ACHN (cell line): ENCODE measurements around the gene CHRND.

Source experiments
- DNase-seq: peaks from one replicate; pipeline ENCODE4 v3.0.0-alpha.2; 2015
- in situ Hi-C: cut with HindIII; loops from 2 replicates; pipeline ENCODE4 v1.10.0; 2017; ENCODE audit warnings: low sequenced_read_pairs, low pct_ligation_motif_present, low pct_unique_long_range_greater_than_20kb

CHRND gene

GRCh38 chr2:232535761-232536530 is 10.0 kb downstream of the CHRND start:
- DNase-seq: no peak
- in situ Hi-C loops: no loop called here

GRCh38 chr2:232537079-232537478 is 11.1 kb downstream of the CHRND start:
- in situ Hi-C loops: no loop called here
- DNase-seq: no peak

DNA sequence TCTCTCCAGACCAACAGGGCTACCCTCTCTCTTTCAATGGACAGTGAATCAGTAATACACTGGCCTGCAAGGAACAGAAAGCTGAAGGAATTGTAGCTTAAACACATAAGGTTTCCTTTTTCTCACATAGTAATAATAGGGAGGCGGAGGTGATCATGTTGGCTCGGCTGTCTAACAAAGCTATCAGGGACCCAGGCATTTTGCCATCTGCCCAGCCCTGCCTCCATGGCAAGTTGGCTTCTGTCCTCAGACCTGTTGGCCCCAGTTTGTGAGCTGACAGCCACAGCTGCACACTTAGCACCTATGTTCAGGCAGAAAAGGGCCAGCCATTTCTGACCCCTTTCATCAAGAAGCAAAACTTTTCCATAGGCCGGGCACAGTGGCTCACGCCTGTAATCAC is 11.5 kb downstream of the CHRND start:
- in situ Hi-C loops: no loop called here
- DNase-seq: no peak

DNA sequence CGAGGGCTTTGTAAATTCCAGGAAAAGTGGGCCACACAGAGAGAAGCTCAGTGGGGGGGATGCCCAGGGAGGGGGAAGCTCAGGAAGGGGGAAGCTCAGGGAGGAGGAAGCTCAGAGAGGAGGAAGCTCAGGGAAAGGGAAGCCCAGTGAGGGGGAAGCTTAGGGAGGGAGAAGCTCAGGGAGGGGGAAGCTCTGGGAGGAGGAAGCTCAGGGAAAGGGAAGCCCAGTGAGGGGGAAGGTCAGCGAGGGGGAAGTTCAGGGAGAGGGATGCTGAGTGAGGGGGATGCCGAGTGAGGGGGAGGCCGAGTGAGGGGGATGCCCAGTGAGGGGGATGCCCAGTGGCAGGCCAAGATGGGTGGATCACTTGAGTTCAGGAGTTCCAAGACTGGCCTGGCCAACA is 12.7 kb downstream of the CHRND start:
- no peak for DNase-seq

GRCh38 chr2:232539298-232540231 is 13.6 kb downstream of the CHRND start, which contains the start of gene CHRNG:
CHRNG (plus strand) TSS chr2:232539692; CDS start chr2:232539748, 56 bp downstream.
- in situ Hi-C loops: no loop called here
- no peak for DNase-seq

More for the DNA sequence above, 12.7 kb downstream of the CHRND start:
- in situ Hi-C loops: no loop called here

DNA sequence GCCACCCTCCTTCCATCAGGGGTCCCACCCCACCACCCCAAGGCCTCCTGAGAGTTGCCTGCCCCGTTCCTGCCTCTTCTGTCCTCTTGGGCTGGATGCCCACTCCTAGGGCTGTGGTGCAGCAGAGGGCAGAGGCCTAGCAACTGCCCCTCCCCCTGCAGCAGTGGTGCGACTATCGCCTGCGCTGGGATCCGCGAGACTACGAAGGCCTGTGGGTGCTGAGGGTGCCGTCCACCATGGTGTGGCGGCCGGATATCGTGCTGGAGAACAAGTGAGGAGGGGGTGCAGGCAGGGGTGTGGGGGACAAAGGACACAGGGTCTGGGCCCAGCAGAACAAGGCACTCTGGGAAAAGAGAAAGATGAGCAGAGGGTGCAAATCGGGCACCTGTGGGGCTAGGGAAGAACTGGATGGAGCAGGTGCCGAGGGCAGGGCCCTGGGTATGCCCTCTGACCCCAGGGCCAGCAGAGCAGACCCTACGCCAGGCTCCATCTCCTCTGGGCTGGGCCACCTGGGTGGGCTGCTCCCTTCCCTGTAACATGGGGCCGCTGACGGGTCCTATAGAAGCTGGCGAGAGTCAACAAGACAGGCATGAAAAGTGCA is 14.6 kb downstream of the CHRND start:
- no peak for DNase-seq
- in situ Hi-C loops: no loop called here

- DNase-seq: no peak
- in situ Hi-C loops: no loop called here
Observed at GRCh38 chr2:232541195-232541960, 15.4 kb downstream of the CHRND start.

DNA sequence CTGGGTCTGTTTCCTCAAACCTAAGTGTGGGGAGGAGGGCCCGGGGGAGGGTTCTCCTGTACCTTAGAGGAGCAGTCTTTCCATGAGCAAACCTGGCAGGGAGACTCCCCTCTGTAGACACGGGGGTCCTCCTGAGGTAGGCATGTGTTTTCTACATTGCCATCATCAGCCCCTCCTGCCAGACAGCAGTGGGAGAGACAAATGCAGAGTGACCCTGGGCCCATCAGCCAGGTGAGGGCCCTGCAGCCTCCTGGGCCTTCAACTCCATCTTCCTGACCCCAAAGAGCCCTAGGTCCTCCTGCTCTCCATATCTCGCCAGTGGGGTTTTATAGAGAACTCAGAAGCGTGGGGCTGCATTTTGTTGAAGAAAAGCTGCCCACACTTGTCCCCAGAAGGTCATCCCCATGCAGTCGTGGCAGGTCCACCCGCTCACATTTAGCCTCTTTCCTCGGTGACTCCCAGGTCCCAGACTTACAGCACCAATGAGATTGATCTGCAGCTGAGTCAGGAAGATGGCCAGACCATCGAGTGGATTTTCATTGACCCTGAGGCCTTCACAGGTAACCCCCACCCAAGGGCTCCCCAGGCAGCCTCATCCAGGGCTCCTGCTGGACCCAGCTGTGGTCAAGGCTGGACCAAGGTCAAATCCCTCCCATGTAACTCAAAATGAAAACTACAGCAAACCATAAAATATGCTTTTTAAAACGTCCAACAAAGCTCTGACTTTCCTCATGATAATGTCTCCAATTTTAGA is 16.2 kb downstream of the CHRND start:
- in situ Hi-C loops: no loop called here

DNA sequence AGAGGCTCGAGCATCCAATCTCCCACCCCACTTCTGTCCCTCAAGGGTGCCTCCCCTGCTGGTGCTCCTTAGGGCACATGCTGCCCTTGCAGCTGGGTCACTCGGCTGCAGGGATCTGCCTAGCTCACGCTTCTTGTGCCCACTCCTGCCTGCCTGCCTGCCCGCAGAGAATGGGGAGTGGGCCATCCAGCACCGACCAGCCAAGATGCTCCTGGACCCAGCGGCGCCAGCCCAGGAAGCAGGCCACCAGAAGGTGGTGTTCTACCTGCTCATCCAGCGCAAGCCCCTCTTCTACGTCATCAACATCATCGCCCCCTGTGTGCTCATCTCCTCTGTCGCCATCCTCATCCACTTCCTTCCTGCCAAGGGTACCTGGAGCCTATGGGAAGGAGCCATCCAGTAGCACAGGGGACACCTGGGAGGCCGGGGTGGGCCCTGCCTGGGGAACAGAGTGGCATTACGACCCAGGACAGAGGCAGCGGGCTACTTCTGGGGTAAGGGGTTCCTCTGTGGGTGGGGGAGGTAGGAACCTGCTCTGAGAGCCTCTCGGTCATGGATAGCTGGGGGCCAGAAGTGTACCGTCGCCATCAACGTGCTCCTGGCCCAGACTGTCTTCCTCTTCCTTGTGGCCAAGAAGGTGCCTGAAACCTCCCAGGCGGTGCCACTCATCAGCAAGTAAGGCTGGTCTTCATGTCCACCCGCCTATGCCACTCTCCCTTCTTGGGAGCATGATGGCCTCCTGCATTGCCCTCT is 16.9 kb downstream of the CHRND start:
- no peak for DNase-seq
- in situ Hi-C loops: no loop called here

More for the DNA sequence above, 16.2 kb downstream of the CHRND start:
- no peak for DNase-seq

DNA sequence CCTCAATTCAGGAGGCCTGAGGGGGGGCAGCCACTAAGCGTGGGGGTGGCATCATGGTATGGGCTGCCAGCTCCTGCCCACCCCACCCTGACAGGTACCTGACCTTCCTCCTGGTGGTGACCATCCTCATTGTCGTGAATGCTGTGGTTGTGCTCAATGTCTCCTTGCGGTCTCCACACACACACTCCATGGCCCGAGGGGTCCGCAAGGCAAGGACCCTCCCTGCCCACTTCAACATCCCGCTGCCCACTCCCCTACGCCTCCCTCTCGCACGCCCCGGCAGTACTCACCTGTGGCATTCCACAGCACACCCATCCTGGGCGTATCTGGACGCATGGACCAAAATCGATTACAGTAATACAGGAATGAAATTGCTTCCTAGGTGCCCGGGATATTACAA is 17.5 kb downstream of the CHRND start:
- no peak for DNase-seq
- in situ Hi-C loops: no loop called here

- DNase-seq: no peak
- in situ Hi-C loops: no loop called here
Observed at GRCh38 chr2:232543928-232544631, 18.1 kb downstream of the CHRND start.

DNA sequence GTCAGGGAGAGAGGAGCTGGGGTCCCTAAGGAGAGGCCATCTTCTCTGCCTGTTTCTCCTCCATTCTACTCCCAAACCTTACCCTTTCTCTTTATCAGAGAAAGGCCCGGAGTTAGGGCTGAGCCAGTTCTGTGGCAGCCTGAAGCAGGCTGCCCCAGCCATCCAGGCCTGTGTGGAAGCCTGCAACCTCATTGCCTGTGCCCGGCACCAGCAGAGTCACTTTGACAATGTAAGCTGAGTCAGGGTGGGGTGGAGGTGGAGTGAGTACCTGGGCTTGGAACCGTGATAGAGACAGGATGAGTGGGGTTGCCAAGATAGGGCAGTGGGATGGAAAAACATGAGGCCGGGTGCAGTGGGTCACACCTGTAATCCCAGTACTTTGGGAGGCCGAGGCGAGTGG is 18.7 kb downstream of the CHRND start:
- no peak for DNase-seq
- in situ Hi-C loops: no loop called here

DNA sequence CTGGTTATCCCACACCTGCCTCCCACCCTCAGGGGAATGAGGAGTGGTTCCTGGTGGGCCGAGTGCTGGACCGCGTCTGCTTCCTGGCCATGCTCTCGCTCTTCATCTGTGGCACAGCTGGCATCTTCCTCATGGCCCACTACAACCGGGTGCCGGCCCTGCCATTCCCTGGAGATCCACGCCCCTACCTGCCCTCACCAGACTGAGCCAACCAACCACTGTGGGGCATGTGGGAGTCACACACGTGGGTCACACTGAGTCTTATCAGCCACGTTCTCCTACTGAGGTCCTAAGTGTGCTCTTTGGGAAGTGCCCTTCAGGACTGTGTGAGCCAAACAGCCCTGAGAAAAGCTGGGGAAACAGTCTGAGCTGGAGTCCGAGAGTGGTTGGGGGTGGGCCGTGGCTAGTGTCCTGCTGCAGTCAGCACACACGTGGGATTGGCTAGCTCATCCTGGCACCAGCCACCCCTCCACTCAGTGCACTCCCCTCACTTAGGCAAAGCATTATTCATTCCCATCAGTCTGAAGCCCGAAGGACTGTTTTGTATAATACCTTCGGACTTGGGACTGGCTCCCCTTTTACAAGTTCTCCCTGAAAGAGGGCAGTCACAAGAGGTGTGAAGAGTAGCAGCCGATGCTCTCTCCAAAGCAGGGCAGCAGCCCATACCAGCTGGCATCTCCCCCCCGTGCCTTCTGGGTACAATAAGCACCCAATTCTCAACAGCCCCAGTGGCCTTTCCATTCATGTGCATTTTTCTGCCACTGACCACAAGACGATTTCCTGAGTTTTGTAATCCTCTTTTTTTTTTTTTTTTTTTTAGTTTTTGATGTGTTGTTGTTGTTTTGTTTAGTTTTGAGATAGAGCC is 19.8 kb downstream of the CHRND start:
- in situ Hi-C loops: no loop called here
- DNase-seq: no peak

GRCh38 chr2:232547991-232548390 is 22.0 kb downstream of the CHRND start:
- in situ Hi-C loops: no loop called here

GRCh38 chr2:232549655-232550353 is 23.8 kb downstream of the CHRND start:
- in situ Hi-C loops: no loop called here
- DNase-seq: no peak

More at GRCh38 chr2:232547991-232548390, 22.0 kb downstream of the CHRND start:
- DNase-seq: no peak
